Renal cortex interstitium (tissue), 11 donors: ENCODE measurements around the gene NPHP1. TPM values are rescaled to one million over a fixed set of nuclear protein-coding genes. Genes with fewer than 3 reads are reported as not detected.
"Not testable (repeated sequence)": the region's sequence is repeated elsewhere in the genome, so short reads cannot be mapped to it uniquely, and the experiment has no call there.

Experiments used
- DNase-seq, 11 donors: peaks; one replicate each; pipeline ENCODE4 v3.0.0-alpha.2; 2013; ENCODE audit warnings: low read depth in 9 of 11, low spot score in 4 of 11; ENCODE audit errors: extremely low read depth in 1 of 11
- polyA plus RNA-seq, 3 donors: library from polyadenylated mRNA; unstranded; fragments of 120-200 nt; gene quantifications; one replicate each; pipeline ENCODE4 v1.2.1, GENCODE V29; 2013; ENCODE audit not compliant: insufficient read length in 3 of 3

Gene NPHP1
- polyA plus RNA-seq, 3 donors: 14.0 to 19.8 (median 17.6) TPM

- DNase-seq: not testable (repeated sequence)
Observed at GRCh38 chr2:110213522-110213921, 8.7 kb upstream of the NPHP1 start.

- peak; percentile 51 to 83 (median 71) for DNase-seq
Observed at GRCh38 chr2:110211938-110212858, 7.4 kb upstream of the NPHP1 start, which contains the start of gene MTLN. TSS of gene MTLN (minus strand) at chr2:110212547. CDS start at chr2:110212525, 22 bp downstream.

GRCh38 chr2:110205660-110206455, 1.0 kb upstream of the NPHP1 start:
- DNase-seq: no peak

DNA sequence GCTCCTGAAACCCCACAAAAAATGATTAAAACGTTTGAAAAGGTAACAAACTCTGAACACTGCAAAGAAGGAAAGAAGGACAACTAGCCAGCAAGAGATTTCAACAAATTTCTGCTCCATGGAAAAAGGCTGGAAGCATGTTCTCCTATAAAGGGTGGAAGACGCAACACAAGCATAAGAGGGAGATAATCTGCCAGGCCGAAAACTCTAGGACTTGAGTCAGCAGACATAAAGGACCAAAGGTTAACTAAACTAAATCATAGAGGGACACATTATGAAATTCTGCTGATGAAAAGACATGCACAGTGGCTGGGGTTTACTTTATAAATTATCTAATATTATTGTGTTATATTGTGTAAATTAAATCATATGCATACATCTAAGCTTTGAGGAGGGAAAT, 6.8 kb downstream of the NPHP1 start:
- DNase-seq: no peak

- DNase-seq: no peak
Observed at GRCh38 chr2:110197452-110197851, 7.4 kb downstream of the NPHP1 start.

DNA sequence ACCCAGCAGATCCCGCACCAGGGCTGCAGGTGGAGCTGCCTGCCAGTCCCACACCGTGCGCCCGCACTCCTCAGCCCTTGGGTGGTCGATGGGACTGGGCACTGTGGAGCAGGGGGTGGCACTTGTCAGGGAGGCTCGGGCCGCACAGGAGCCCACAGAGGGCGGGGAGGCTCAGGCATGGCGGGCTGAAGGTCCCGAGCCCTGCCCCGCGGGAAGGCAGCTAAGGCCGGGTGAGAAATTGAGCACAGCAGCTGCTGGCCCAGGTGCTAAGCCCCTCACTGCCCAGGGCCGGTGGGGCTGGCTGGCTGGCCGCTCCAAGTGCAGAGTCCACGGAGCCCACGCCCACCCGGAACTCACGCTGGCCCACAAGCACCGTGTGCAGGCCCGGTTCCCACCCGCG, 14.6 kb downstream of the NPHP1 start:
- DNase-seq: not testable (repeated sequence)

GRCh38 chr2:110182449-110182848, 22.4 kb downstream of the NPHP1 start:
- DNase-seq: no peak

GRCh38 chr2:110180036-110180435, 24.8 kb downstream of the NPHP1 start:
- no peak for DNase-seq

DNA sequence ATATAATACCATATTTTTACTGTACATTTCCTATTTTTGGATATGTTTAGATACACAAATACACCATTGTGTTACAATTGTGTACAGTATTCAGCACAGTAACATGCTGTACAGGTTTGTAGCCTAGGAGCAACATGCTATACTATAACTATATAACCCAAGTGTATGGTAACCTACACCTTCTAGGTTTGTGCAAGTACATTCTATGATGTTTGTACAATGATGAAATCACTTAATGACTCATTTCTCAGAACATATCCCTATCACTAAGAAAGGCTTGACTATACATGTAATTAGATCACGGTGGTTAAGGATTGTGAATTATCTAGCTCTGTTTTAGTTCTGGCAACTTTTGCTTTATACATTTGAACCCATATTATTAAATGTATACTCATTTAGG, 31.3 kb downstream of the NPHP1 start:
- DNase-seq: no peak

DNA sequence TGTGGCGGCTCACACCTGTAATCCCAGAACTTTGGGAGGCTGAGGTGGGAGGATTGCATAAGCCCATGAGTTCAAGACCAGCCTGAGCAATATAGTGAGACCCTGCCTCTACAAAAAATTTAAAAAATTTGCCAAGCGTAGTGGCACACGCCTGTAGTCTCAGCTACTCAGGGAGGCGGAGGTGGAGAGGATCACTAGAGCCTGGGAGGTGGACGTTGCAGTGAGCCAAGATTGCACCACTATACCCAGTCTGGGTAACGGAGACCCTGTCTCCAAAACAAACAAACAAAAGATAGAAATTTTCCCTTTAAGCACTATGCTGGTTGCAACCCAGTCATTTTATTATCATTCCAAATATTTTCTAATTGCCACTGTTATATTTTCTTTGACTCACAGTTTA, 32.3 kb downstream of the NPHP1 start:
- DNase-seq: no peak

- DNase-seq: no peak
Observed at GRCh38 chr2:110170102-110170501, 34.7 kb downstream of the NPHP1 start.

DNA sequence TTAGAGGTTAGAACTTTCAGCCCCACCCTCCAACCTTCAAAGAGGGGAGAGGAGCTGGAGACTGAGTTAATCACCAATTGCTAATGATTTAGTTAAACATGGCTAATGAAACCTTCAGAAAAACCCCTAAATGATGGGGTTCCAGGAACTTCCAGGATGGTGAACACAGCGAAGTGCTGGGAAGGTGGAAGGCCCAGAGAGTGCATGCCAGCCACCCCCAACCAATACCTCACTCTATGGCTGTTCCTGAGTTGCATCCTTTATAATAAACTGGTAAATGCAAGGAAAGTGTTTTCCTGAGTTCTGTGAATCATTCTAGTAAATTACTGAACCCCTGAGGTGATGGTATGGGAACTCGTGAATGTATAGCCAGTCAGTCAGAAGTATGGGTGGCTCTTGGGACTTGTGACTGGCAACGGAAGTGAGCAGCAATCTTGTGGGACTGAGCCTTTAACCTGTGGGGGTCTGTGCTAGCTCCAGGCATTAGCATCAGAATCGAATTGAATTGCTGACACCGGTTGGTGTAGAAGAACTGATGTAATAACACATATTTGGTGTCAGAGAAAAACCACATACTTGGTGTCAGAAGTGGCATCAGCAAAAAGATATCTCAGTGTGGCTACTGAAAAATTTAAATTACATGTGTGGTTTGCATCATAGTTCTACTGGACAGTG, 37.4 kb downstream of the NPHP1 start:
- no peak for DNase-seq

DNA sequence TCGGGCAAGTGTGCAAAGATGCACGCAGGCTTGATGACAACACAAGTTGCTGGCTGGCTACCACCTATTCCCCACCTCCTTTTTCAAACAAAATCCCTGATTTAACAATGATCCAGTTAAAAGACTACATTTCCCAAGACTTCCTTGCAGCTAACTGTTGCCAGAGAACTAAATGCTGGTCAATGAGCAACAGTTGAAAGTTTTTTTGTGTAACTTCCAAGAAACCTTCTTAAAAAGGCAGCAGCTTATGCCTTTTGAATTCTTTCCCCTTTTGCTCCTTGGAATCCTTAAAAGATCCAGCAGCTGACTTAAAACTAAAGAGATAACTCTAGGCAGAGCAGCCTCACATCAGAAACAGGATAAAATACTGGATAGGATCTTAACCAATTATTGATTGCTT, 38.5 kb downstream of the NPHP1 start:
- DNase-seq: no peak

DNA sequence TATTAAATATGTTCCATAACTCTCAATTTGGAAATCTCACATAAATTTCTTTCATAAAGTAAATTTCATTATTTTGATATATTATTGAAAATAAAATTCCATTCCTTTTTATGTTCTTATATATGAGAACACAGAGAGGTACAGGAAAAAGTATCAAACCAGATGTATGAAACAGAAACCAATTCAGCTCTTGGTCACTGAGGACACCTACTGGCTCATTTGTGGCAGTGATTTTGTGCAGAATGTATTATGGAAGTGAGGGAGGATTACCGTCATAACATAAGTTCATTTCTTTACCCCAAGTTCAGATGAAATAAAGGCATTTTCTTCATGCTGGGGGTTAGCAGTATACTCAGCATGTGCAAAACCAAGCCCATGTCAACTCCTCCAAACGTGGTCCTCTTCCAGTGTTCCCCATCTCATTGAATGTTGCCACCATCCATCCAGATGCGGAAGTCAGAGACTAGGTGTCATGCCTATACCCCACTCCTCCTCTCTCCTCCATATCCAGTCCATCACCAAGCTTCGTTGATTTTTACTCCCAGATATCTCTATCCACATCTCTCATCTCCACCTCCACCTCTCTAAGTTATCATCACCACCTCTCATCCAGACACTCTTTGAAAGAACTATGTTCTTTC, 47.5 kb downstream of the NPHP1 start:
- DNase-seq: peak; percentile 7 to 35 (median 28)

DNA sequence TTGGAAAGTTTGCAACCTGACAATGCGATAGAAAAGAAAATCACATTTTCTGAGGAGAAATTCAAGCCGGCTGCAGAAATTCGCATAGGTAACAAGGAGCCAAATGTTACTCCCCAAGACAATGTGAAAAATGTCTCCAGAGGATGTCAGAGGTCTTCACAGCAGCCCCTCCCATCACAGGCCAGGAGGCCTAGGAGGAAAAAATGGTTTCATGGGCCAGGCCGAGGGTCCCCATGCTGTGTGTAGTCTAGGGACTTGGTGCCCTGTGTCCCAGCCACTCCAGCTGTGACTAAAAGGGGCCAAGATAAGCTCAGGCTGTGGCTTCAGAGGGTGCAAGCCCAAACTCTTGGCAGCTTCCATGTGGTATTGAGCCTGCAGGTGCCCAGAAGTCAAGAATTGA, 50.0 kb downstream of the NPHP1 start:
- DNase-seq: not testable (repeated sequence)

GRCh38 chr2:110154188-110154587, 50.6 kb downstream of the NPHP1 start:
- not testable (repeated sequence) for DNase-seq

GRCh38 chr2:110153416-110153815, 51.4 kb downstream of the NPHP1 start:
- no peak for DNase-seq

- no peak for DNase-seq
Observed at GRCh38 chr2:110152943-110153342, 51.9 kb downstream of the NPHP1 start.
